HFF-Myc (cell line): ENCODE measurements around the gene TJP1.
"Not testable (repeated sequence)": the region's sequence is repeated elsewhere in the genome, so short reads cannot be mapped to it uniquely, and the experiment has no call there.

ENCODE experiments used
- DNase-seq: peaks from one replicate; pipeline ENCODE4 v3.0.0-alpha.2; 2011; ENCODE audit warnings: low read depth; ENCODE audit errors: extremely low read depth
- H3K4me3 ChIP-seq: replicated peaks from 2 replicates; pipeline ENCODE4 v1.5.1; 2011; ENCODE audit warnings: low read depth, mild to moderate bottlenecking, control low read depth, low read length
- TF ChIP-seq, protein P1 (sequence below): IDR thresholded peaks from 2 replicates; pipeline ENCODE4 v1.5.1; 2012; ENCODE audit warnings: mild to moderate bottlenecking, low read depth, low read length, control low read depth; ENCODE audit errors: missing control alignments

The TJP1 gene

DNA sequence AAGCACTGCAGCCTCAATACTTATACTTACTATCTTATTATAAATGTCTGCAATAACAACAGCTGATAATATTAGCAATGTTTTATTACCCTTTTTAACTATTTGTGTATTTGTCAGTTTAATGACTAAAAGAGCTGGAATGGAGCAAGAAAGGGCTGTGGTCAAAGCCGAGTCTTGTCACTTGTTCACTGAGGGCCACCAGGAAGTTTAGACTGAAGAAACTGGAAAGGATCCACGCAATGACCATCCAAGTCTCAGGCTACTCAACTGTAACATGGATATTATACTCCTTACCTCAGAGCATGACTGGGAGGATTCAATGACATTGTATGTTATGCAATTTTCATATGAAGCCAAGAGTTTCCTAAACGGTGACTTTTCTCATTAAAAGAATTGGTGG lies 90.4 kb downstream of the TJP1 start:
- TF ChIP-seq, protein P1, sequence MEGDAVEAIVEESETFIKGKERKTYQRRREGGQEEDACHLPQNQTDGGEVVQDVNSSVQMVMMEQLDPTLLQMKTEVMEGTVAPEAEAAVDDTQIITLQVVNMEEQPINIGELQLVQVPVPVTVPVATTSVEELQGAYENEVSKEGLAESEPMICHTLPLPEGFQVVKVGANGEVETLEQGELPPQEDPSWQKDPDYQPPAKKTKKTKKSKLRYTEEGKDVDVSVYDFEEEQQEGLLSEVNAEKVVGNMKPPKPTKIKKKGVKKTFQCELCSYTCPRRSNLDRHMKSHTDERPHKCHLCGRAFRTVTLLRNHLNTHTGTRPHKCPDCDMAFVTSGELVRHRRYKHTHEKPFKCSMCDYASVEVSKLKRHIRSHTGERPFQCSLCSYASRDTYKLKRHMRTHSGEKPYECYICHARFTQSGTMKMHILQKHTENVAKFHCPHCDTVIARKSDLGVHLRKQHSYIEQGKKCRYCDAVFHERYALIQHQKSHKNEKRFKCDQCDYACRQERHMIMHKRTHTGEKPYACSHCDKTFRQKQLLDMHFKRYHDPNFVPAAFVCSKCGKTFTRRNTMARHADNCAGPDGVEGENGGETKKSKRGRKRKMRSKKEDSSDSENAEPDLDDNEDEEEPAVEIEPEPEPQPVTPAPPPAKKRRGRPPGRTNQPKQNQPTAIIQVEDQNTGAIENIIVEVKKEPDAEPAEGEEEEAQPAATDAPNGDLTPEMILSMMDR, result no peak
- no peak for DNase-seq
- H3K4me3 ChIP-seq, result no peak overlapping the region

DNA sequence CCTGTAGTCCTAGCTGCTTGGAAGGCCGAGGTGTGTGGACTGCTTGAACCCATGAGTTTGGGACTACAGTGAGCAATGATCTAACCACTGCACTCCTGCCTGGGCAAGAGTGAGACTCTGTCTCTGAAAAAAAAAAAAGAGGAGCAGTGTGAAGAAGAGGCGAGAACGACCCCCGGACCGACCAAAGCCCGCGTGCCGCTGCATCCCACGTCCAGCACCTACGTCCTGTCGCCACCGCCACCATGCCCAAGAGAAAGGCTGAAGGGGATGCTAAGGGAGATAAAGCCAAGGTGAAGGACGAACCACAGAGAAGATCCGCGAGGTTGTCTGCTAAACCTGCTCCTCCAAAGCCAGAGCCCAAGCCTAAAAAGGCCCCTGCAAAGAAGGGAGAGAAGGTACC lies 91.8 kb downstream of the TJP1 start:
- not testable (repeated sequence) for H3K4me3 ChIP-seq

DNA sequence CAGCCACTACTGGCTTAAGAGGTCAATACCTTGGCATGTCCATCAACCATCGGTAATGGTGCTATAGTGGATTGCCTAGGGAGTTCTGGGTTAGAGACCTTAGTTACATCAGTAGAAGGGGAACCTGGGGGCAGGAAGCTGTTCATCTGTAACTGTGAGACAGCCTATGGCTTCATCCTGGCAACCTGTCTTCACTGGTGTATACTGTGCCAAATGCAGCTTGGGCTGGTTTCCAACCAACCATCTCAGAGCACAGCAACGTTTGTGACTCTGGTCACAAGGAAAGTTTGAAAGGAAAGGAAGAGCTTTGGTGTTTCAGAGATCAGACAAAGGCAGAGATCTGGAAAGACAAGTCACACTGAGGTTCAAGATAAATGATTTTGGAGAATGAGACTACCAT lies 93.8 kb downstream of the TJP1 start:
- no peak overlapping the region for H3K4me3 ChIP-seq
- TF ChIP-seq, protein P1, result no peak
- DNase-seq, result no peak

More for the DNA sequence above, 91.8 kb downstream of the TJP1 start:
- not testable (repeated sequence) for DNase-seq

DNA sequence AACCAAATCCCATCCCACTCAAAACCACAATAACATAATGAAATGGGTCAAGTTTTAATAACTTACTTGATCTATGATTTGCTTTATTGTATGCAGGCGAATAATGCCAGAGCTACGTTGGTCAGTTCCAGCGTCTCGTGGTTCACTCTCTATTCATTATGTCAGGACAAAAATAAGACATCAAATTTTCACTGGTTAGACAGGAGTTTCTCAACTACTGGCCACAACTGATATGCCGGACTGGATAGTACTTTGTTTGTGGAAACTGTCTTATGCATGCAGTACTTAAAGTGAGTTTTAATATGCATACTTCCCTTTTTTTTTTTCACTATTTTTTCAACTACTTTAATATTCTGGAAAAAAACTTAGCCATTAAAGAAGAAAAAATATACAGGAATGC lies 94.4 kb downstream of the TJP1 start:
- TF ChIP-seq, protein P1, result no peak
- no peak for DNase-seq
- H3K4me3 ChIP-seq, result no peak overlapping the region

DNA sequence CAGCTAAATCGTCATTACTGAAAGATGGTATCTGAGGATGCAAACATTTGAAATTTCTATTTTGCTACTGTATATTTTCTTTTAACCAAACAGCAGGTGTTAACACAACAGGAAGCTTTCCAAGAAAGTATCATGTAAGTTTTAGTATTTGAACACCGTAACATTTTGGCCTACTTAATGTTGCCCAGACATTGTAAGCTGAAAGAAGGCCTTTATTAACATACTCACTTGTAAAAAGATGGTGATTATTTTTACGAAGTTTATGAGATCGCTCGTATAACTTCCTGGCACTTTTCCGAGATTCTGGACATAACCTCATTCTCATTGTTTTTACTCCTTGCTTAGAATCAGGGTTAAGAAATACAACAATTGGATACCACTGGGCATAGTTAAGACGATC lies 95.7 kb downstream of the TJP1 start:
- no peak overlapping the region for H3K4me3 ChIP-seq
- no peak for DNase-seq
- TF ChIP-seq, protein P1, result no peak

DNA sequence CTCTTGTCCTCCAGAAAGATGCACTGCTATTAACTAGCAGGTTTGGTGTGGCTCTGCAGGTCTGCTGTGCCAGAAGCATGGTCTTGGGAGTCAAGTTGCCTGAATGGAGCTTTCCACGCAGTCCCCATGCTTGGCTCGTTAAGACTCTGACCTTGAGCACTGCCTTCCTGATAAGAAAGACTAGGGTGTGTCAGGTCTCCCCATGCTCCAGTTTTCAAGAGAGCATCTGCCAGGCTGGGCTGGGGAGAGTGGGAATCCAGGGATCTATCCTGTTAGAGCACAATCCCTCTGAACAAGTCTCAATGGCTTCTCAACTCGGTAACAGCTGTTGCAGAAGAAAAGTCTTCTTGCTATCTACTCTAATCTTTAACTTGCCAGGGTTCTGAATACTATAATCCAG lies 98.2 kb downstream of the TJP1 start:
- TF ChIP-seq, protein P1, result no peak
- H3K4me3 ChIP-seq, result no peak overlapping the region
- no peak for DNase-seq

DNA sequence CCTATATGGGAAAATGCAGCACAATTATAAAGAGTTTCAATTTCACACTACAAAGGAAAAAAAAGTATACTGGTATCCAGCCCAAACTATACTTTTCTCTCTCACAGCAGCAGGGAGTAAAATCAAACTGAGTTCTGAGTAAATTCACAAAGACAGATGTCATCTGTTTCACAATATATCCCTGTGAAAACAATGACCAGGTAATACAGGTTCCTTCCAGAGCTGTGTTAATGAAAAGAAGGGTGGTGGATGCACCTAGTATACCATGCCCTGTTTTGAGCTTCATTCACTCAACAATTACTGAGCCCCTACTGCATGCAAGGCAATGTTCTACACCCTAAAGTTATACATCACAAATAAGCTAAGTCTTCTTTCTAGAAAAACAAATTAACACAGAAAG lies 108.5 kb downstream of the TJP1 start:
- no peak overlapping the region for H3K4me3 ChIP-seq
- no peak for DNase-seq
- TF ChIP-seq, protein P1, result no peak
